Epithelial cell of esophagus (primary cell): Measurements from ENCODE around the gene OR2J3.

Source experiments
- DNase-seq: peaks from one replicate; pipeline ENCODE4 v3.0.0; 2010; ENCODE audit warnings: low read depth
- H3K4me3 ChIP-seq: 2 replicates; pipeline ENCODE4 v1.5.1; 2011; ENCODE audit warnings: mild to moderate bottlenecking, low read length, control low read depth
- CTCF ChIP-seq: IDR thresholded peaks from 2 replicates; pipeline ENCODE4 v1.5.1; 2011; ENCODE audit warnings: low read depth, mild to moderate bottlenecking, low read length, control low read depth, inconsistent platforms; ENCODE audit not compliant: insufficient read depth; ENCODE audit errors: missing control alignments

The OR2J3 gene

GRCh38 chr6:29107758-29108157 is at the start of gene OR2J3:
Gene OR2J3 (plus strand): TSS chr6:29108058. CDS start chr6:29111891, 3,833 bp downstream.
- no peak for TF ChIP-seq CTCF
- H3K4me3 ChIP-seq = no peak within 1 kb of the TSS
- DNase-seq = peak; percentile 7

GRCh38 chr6:29071831-29072723 is 35.8 kb upstream of the OR2J3 start:
- peak; percentile 73 for TF ChIP-seq CTCF
- DNase-seq = peak; percentile 63
- H3K4me3 ChIP-seq = no peak overlapping the region

GRCh38 chr6:29079203-29079602 is 28.7 kb upstream of the OR2J3 start:
- no peak for TF ChIP-seq CTCF
- H3K4me3 ChIP-seq = no peak overlapping the region
- DNase-seq = no peak

- no peak for DNase-seq
- no peak overlapping the region for H3K4me3 ChIP-seq
- no peak for TF ChIP-seq CTCF
Measured at GRCh38 chr6:29081312-29081711, 26.5 kb upstream of the OR2J3 start.

GRCh38 chr6:29082457-29082856 is 25.4 kb upstream of the OR2J3 start:
- no peak for TF ChIP-seq CTCF
- H3K4me3 ChIP-seq = no peak overlapping the region
- DNase-seq = no peak

GRCh38 chr6:29087213-29087612 is 20.6 kb upstream of the OR2J3 start, which contains the start of gene OR2B3:
Gene OR2B3 (minus strand): TSS chr6:29087313. CDS start chr6:29087248, 65 bp downstream.
- no peak within 1 kb of the TSS for H3K4me3 ChIP-seq
- no peak for DNase-seq
- no peak for TF ChIP-seq CTCF
